GM04504 (cell line): ENCODE measurements around the gene CLEC4C.
A peak's percentile ranks its signal among the peaks of the same experiment; 100 is the strongest.

Experiments used
- DNase-seq: peaks from one replicate; pipeline ENCODE4 v3.0.0-alpha.2; 2012; ENCODE audit warnings: low read depth

The CLEC4C gene

DNA sequence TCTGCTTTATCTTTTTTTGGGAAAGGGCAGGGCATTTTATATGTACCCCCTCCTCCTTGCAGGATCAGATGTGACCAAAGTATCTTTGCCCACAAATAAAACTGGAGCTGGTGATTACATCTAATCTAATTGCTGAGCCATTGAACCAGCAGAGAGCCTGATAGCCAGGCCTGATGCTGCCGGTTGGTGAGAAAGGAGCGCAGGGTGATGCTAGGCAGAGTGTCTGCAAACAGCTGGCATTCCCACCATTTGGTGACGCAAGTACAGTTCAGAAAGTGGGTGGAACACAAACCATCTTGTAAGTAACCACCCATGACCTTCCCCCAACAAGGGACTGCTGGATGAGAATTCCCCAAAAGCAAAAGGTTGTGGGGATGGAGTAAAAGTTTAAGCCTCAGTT lies 23.2 kb downstream of the CLEC4C start:
- no peak for DNase-seq

- DNase-seq = no peak
Measured at GRCh38 chr12:7719946-7720730, 27.0 kb downstream of the CLEC4C start.

GRCh38 chr12:7716381-7716780 lies 30.8 kb downstream of the CLEC4C start:
- peak; percentile 7 for DNase-seq

- no peak for DNase-seq
Measured at GRCh38 chr12:7712841-7713442, 34.2 kb downstream of the CLEC4C start.

- DNase-seq = no peak
Measured at GRCh38 chr12:7711133-7711532, 36.0 kb downstream of the CLEC4C start, which contains the start of gene DPPA3. Gene DPPA3, plus strand, starts transcription at chr12:7711433. Its CDS starts 138 bp downstream, at chr12:7711571.

- DNase-seq = no peak
Measured at GRCh38 chr12:7709969-7710675, 37.1 kb downstream of the CLEC4C start.

GRCh38 chr12:7705846-7706245 lies 41.3 kb downstream of the CLEC4C start:
- DNase-seq = no peak

GRCh38 chr12:7695566-7696197 lies 51.5 kb downstream of the CLEC4C start, which contains the start of gene GDF3:
Gene GDF3, minus strand, starts transcription at chr12:7695775. Its CDS starts 47 bp downstream, at chr12:7695728.
- no peak for DNase-seq

DNA sequence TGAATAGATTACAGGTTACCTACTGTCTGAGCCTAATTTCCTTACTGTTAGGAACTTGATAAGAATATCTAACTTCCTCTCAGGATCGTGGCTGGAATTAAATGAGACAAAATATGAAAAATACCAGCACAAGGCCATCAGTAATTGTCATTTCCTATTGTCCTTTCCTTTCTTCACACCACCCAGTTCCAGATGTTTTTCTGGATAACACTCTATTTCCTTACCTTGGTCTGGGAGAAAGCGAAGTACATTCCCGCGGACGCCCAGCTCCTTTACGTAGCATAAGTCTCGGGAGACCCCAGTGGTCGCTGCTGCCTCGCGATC lies 52.0 kb downstream of the CLEC4C start:
- DNase-seq = no peak

DNA sequence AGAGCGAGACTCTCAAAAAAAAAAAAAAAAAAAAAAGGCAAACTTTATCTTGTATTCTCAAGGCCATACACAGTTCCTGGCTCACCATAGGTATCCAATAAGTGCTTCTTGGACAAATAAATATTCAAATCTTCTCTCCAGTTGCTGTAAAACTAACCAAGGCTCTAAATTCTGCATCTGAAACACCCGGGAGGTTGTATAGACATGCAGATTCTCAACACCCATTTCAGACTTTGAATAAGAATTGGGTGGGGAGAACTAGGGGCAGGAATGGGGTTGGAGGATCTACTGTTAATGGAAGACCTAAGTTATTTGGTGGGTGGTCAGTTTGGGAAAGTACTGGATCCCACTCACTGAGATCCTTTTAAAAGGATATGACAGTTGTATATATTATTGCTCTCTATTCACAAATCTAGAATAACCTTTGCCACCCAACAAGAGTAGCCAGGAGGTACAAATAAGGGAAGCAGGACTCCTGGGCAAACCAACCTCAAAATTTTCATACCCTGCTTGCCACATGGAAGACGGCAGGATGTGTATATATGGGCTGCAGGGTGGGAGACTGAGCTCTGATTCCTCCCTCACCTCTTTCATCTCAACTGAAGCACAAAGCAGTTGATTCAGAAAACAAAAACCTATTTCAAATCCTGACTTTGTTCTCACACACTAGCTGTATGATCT lies 52.5 kb downstream of the CLEC4C start:
- no peak for DNase-seq

GRCh38 chr12:7693793-7694192 lies 53.4 kb downstream of the CLEC4C start:
- DNase-seq = no peak

DNA sequence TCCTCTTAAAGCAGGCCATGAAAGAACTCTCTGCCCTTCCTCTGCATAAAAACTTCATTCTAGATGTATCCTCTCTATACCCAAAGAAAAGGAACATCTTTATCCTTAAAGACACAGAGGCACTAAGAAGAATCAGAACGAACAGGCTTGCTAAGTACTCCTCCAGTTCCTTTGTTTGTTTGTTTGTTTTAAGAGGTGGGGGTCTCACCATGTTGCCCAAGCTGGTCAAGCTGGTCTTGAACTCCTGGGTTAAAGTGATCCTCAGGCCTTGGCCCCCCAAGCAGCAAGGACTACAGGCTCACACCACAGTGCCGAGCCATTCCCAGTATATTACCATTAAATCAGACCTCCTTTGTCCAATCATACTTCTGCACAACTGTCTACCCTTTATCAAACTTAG lies 65.6 kb downstream of the CLEC4C start:
- DNase-seq = no peak
